Measurements from ENCODE around the gene COQ2.
"Not testable (repeated sequence)": the region's sequence is repeated elsewhere in the genome, so short reads cannot be mapped to it uniquely, and the experiment has no call there.

The COQ2 gene

GRCh38 chr4:83307920-83308319 is 23.3 kb upstream of the COQ2 start:
- TF ChIP-seq CTCF (conservative IDR thresholded peaks at IDR 0.05; ENCODE audit: low read depth, low read length) = no peak
- Histone ChIP-seq H3K4me2 (no peak overlapping the region), H3K27ac (no peak overlapping the region), H3K4me3 (IDR thresholded peaks at IDR 0.05; ENCODE audit: insufficient read depth, low read depth, low read length) (no peak overlapping the region), H3K36me3 (ENCODE audit: insufficient read depth) (no peaks in the 10 kb centered on the region), H4K20me1 (ENCODE audit: insufficient read depth) (no peaks in the 10 kb centered on the region), H3K79me2 (ENCODE audit: insufficient read depth, low read depth) (no peaks in the 10 kb centered on the region), H2AFZ (ENCODE audit: low read depth) (no peak overlapping the region), H3K27me3 (ENCODE audit: insufficient read depth, low read depth) (no peaks in the 10 kb centered on the region), H3K9ac (no peak overlapping the region), H3K4me1 (ENCODE audit: low read depth, poor library complexity, severe bottlenecking) (no peaks in the 10 kb centered on the region)

GRCh38 chr4:83305187-83305586 is 20.6 kb upstream of the COQ2 start:
- Histone ChIP-seq H3K4me2 (no peak overlapping the region), H2AFZ (ENCODE audit: low read depth) (no peak overlapping the region), H3K4me1 (ENCODE audit: low read depth, poor library complexity, severe bottlenecking) (no peaks in the 10 kb centered on the region), H3K27ac (no peak overlapping the region), H3K4me3 (IDR thresholded peaks at IDR 0.05; ENCODE audit: insufficient read depth, low read depth, low read length) (no peak overlapping the region), H3K36me3 (ENCODE audit: insufficient read depth) (no peaks in the 10 kb centered on the region), H3K9ac (no peak overlapping the region), H3K27me3 (ENCODE audit: insufficient read depth, low read depth) (no peaks in the 10 kb centered on the region), H3K79me2 (ENCODE audit: insufficient read depth, low read depth) (no peaks in the 10 kb centered on the region), H4K20me1 (ENCODE audit: insufficient read depth) (no peaks in the 10 kb centered on the region)
- TF ChIP-seq CTCF (conservative IDR thresholded peaks at IDR 0.05; ENCODE audit: low read depth, low read length) = no peak

- H3K4me3 ChIP-seq (IDR thresholded peaks at IDR 0.05; ENCODE audit: insufficient read depth, low read depth, low read length) = no peak overlapping the region
- H3K36me3 ChIP-seq (ENCODE audit: insufficient read depth) = no peaks in the 10 kb centered on the region
- H3K4me2 ChIP-seq = peak overlapping the region; percentile 63
- H3K9ac ChIP-seq = no peak overlapping the region
- H3K27ac ChIP-seq = peak overlapping the region; percentile 23; the same call in 1 of the 2 replicates
- no peak for TF ChIP-seq CTCF (conservative IDR thresholded peaks at IDR 0.05; ENCODE audit: low read depth, low read length)
- H4K20me1 ChIP-seq (ENCODE audit: insufficient read depth) = no peaks in the 10 kb centered on the region
- no peaks in the 10 kb centered on the region for H3K79me2 ChIP-seq (ENCODE audit: insufficient read depth, low read depth)
- H2AFZ ChIP-seq (ENCODE audit: low read depth) = peak overlapping the region; percentile 42
- peaks cover 56% of the 10 kb centered on the region for H3K4me1 ChIP-seq (ENCODE audit: low read depth, poor library complexity, severe bottlenecking)
- no peaks in the 10 kb centered on the region for H3K27me3 ChIP-seq (ENCODE audit: insufficient read depth, low read depth)
Observed at GRCh38 chr4:83297548-83298260, 13.1 kb upstream of the COQ2 start.

- Histone ChIP-seq H3K27me3 (ENCODE audit: insufficient read depth, low read depth) (no peaks in the 10 kb centered on the region), H3K79me2 (ENCODE audit: insufficient read depth, low read depth) (no peaks in the 10 kb centered on the region), H3K4me1 (ENCODE audit: low read depth, poor library complexity, severe bottlenecking) (peaks cover 51% of the 10 kb centered on the region), H3K4me3 (IDR thresholded peaks at IDR 0.05; ENCODE audit: insufficient read depth, low read depth, low read length) (no peak overlapping the region), H4K20me1 (ENCODE audit: insufficient read depth) (no peaks in the 10 kb centered on the region), H3K4me2 (peak overlapping the region; percentile 50), H3K27ac (peak overlapping the region; percentile 50), H3K36me3 (ENCODE audit: insufficient read depth) (no peaks in the 10 kb centered on the region), H2AFZ (ENCODE audit: low read depth) (peak overlapping the region; percentile 79), H3K9ac (peak overlapping the region; percentile 9; the same call in 1 of the 2 replicates)
- no peak for TF ChIP-seq CTCF (conservative IDR thresholded peaks at IDR 0.05; ENCODE audit: low read depth, low read length)
Observed at GRCh38 chr4:83293305-83294046, 8.9 kb upstream of the COQ2 start.

DNA sequence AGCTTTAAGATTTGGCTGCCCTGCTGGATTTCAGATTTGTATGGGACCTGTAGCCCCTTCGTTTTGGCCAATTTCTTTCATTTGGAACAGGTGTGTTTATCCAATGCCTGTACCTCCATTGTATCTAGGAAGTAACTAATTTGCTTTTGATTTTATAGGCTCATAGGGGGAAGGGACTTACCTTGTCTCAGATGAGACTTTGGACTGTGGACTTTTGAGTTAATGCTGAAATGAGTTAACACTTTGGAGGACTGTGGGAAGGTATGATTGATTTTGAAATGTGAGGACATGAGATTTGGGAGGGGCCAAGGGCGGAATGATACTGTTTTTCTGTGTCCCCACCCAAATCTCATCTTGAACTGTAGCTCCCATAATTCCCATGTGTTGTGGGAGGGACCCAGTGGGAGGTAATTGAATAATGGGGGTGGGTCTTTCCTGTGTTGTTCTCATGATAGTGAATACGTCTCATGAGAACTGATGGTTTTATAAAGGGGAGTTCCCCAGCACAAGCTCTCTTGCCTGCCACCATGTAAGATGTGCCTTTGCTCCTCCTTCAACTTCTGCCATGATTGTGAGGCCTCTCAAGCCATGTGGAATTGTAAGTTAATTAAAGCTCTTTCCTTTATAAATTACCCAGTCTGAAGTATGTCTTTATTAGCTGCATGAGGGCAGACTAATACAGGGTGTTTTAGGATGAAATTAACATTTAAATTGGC is 5.6 kb upstream of the COQ2 start:
- not testable (repeated sequence) for H2AFZ ChIP-seq (ENCODE audit: low read depth); H3K27me3 ChIP-seq (ENCODE audit: insufficient read depth, low read depth); H3K36me3 ChIP-seq (ENCODE audit: insufficient read depth); H3K4me3 ChIP-seq (IDR thresholded peaks at IDR 0.05; ENCODE audit: insufficient read depth, low read depth, low read length); H3K4me2 ChIP-seq; H3K27ac ChIP-seq; H4K20me1 ChIP-seq (ENCODE audit: insufficient read depth); H3K79me2 ChIP-seq (ENCODE audit: insufficient read depth, low read depth); H3K9ac ChIP-seq
- peaks cover 29% of the 10 kb centered on the region for H3K4me1 ChIP-seq (ENCODE audit: low read depth, poor library complexity, severe bottlenecking)

- not testable (repeated sequence) for H3K27me3 ChIP-seq (ENCODE audit: insufficient read depth, low read depth); H3K79me2 ChIP-seq (ENCODE audit: insufficient read depth, low read depth); H2AFZ ChIP-seq (ENCODE audit: low read depth); H3K27ac ChIP-seq; H4K20me1 ChIP-seq (ENCODE audit: insufficient read depth); H3K4me2 ChIP-seq; H3K9ac ChIP-seq; H3K4me3 ChIP-seq (IDR thresholded peaks at IDR 0.05; ENCODE audit: insufficient read depth, low read depth, low read length); H3K36me3 ChIP-seq (ENCODE audit: insufficient read depth)
- peaks cover 19% of the 10 kb centered on the region for H3K4me1 ChIP-seq (ENCODE audit: low read depth, poor library complexity, severe bottlenecking)
Observed at GRCh38 chr4:83288381-83288780, 3.8 kb upstream of the COQ2 start.
